Activated CD4-positive, CD25-positive, alpha-beta regulatory T cell (primary cell): ENCODE measurements around the gene TNK1.
"Not testable (repeated sequence)": the region's sequence is repeated elsewhere in the genome, so short reads cannot be mapped to it uniquely, and the experiment has no call there.

Source experiments
- DNase-seq, 4 experiments: peaks; one replicate each; lab custom pipeline; 2025; lab: John Stamatoyannopoulos, UW

The TNK1 gene

GRCh38 chr17:7355053-7355452 is 25.8 kb upstream of the TNK1 start, which contains the start of gene TMEM95:
TSS of gene TMEM95 (plus strand) at chr17:7355156. CDS start at chr17:7355205, 49 bp downstream.
- DNase-seq, result no peak

GRCh38 chr17:7355573-7355972 is 25.3 kb upstream of the TNK1 start:
- no peak for DNase-seq

GRCh38 chr17:7356072-7356549 is 24.8 kb upstream of the TNK1 start:
- peak; percentile 66 to 78 (median 72) for DNase-seq

GRCh38 chr17:7356756-7357155 is 24.1 kb upstream of the TNK1 start:
- DNase-seq, result no peak

GRCh38 chr17:7357381-7357780 is 23.5 kb upstream of the TNK1 start:
- DNase-seq, result no peak

GRCh38 chr17:7361906-7362305 is 19.0 kb upstream of the TNK1 start:
- DNase-seq, result no peak

GRCh38 chr17:7363311-7363710 is 17.6 kb upstream of the TNK1 start:
- no peak for DNase-seq

GRCh38 chr17:7365963-7366362 is 14.9 kb upstream of the TNK1 start:
- not testable (repeated sequence) for DNase-seq

- DNase-seq, result no peak
Observed at GRCh38 chr17:7367083-7367482, 13.8 kb upstream of the TNK1 start.

- no peak for DNase-seq
Observed at GRCh38 chr17:7367918-7368598, 12.8 kb upstream of the TNK1 start.

- not testable (repeated sequence) for DNase-seq
Observed at GRCh38 chr17:7368599-7368994, 12.3 kb upstream of the TNK1 start.

- no peak for DNase-seq
Observed at GRCh38 chr17:7369825-7370224, 11.1 kb upstream of the TNK1 start.

- no peak for DNase-seq
Observed at GRCh38 chr17:7370853-7371252, 10.0 kb upstream of the TNK1 start.

GRCh38 chr17:7374353-7374752 is 6.5 kb upstream of the TNK1 start:
- no peak for DNase-seq

GRCh38 chr17:7379134-7379533 is 1.8 kb upstream of the TNK1 start:
- no peak for DNase-seq

- DNase-seq, result no peak
Observed at GRCh38 chr17:7380321-7380720, 568 bp upstream of the TNK1 start.

- DNase-seq, result no peak
Observed at GRCh38 chr17:7382901-7383300, 2.0 kb downstream of the TNK1 start.

- DNase-seq, result no peak
Observed at GRCh38 chr17:7383371-7383741, 2.5 kb downstream of the TNK1 start.

GRCh38 chr17:7383742-7384488 is 3.0 kb downstream of the TNK1 start:
- peak; percentile 44 to 71 (median 57) for DNase-seq

GRCh38 chr17:7384489-7385081 is 3.7 kb downstream of the TNK1 start:
- no peak for DNase-seq

- no peak for DNase-seq
Observed at GRCh38 chr17:7388856-7389255, 8.0 kb downstream of the TNK1 start.

GRCh38 chr17:7389924-7390910 is 9.3 kb downstream of the TNK1 start:
- DNase-seq, result no peak
